Measurements from ENCODE around the gene ANKRD33B.

ANKRD33B gene

GRCh38 chr5:10579536-10580521 is 16.0 kb downstream of the ANKRD33B start:
- DNase-seq (ENCODE audit: low read depth): no peak

GRCh38 chr5:10580531-10581423 is 16.9 kb downstream of the ANKRD33B start:
- DNase-seq (ENCODE audit: low read depth): no peak

- no peak for DNase-seq (ENCODE audit: low read depth)
Observed at GRCh38 chr5:10581424-10581748, 17.5 kb downstream of the ANKRD33B start.

- DNase-seq (ENCODE audit: low read depth): no peak
Observed at GRCh38 chr5:10581867-10582511, 18.1 kb downstream of the ANKRD33B start.

GRCh38 chr5:10582512-10582897 is 18.6 kb downstream of the ANKRD33B start:
- no peak for DNase-seq (ENCODE audit: low read depth)

GRCh38 chr5:10583663-10584572 is 20.0 kb downstream of the ANKRD33B start:
- no peak for DNase-seq (ENCODE audit: low read depth)

GRCh38 chr5:10584714-10585517 is 21.0 kb downstream of the ANKRD33B start:
- no peak for DNase-seq (ENCODE audit: low read depth)

- DNase-seq (ENCODE audit: low read depth): no peak
Observed at GRCh38 chr5:10585518-10585915, 21.6 kb downstream of the ANKRD33B start.

GRCh38 chr5:10586008-10586407 is 22.1 kb downstream of the ANKRD33B start:
- no peak for DNase-seq (ENCODE audit: low read depth)

GRCh38 chr5:10586555-10586954 is 22.7 kb downstream of the ANKRD33B start:
- DNase-seq (ENCODE audit: low read depth): no peak

GRCh38 chr5:10588109-10588775 is 24.4 kb downstream of the ANKRD33B start:
- DNase-seq (ENCODE audit: low read depth): no peak

- no peak for DNase-seq (ENCODE audit: low read depth)
Observed at GRCh38 chr5:10588779-10589447, 25.0 kb downstream of the ANKRD33B start.

- DNase-seq (ENCODE audit: low read depth): no peak
Observed at GRCh38 chr5:10590226-10590999, 26.5 kb downstream of the ANKRD33B start.

GRCh38 chr5:10591159-10591558 is 27.3 kb downstream of the ANKRD33B start:
- DNase-seq (ENCODE audit: low read depth): no peak

GRCh38 chr5:10591966-10592365 is 28.1 kb downstream of the ANKRD33B start:
- no peak for DNase-seq (ENCODE audit: low read depth)

GRCh38 chr5:10592601-10593000 is 28.7 kb downstream of the ANKRD33B start:
- no peak for DNase-seq (ENCODE audit: low read depth)

- no peak for DNase-seq (ENCODE audit: low read depth)
Observed at GRCh38 chr5:10593531-10594181, 29.8 kb downstream of the ANKRD33B start.

Measured in stimulated activated CD8-positive, alpha-beta memory T cell treated with anti-CD3 and anti-CD28 coated beads, Interleukin-15, amount 100 ng/mL, for 1 hour (primary cell).